SK-N-SH (cell line): Measurements from ENCODE around the gene FOXK2. TPM values are rescaled to one million over a fixed set of nuclear protein-coding genes. Genes with fewer than 3 reads are reported as not detected.

ENCODE experiments used
- CTCF ChIA-PET: fragments of 300-600, 350-600 bp; formaldehyde crosslinking; extraction: SDS; loops from one replicate; lab custom pipeline; 2021; lab: Yijun Ruan, JAX
- POLR2A ChIA-PET: fragments of 350-600 bp; sonication (Branson Sonifier 250); formaldehyde crosslinking; extraction: SDS; loops from one replicate; lab custom pipeline; 2020; ENCODE audit warnings: antibody characterized with exemption, inconsistent platforms; lab: Yijun Ruan, JAX
- DNase-seq: peaks from one replicate; pipeline ENCODE4 v3.0.0; 2012
- H2AFZ ChIP-seq: fragments of 200-600 bp; sonication (generic); 2 replicates; pipeline ENCODE4 v1.8.1; 2016; ENCODE audit warnings: antibody characterized with exemption, mild to moderate bottlenecking, low read depth
- H3F3A ChIP-seq: fragments of 200-600 bp; sonication (generic); replicated peaks from 2 replicates; pipeline ENCODE3; 2016; ENCODE audit warnings: antibody characterized with exemption, mild to moderate bottlenecking; ENCODE audit not compliant: insufficient read depth
- H3K27ac ChIP-seq, 2 experiments: fragments of 200-500 bp in 1 of 2; fragments of 200-600 bp in 1 of 2; sonication (Bioruptor generic) in 1 of 2; sonication (generic), shearing (Covaris generic) in 1 of 2; 2 replicates each; pipeline versions ENCODE4 v1.5.1 to v1.6.1; 2014 to 2016; ENCODE audit warnings: low read depth in 2 of 2, inconsistent platforms in 1 of 2, low read length in 1 of 2, mild to moderate bottlenecking in 1 of 2, mixed read lengths in 1 of 2
- H3K27me3 ChIP-seq: fragments of 200-600 bp; sonication (generic), shearing (Covaris generic); 2 replicates; pipeline ENCODE4 v1.6.1; 2016; ENCODE audit warnings: mixed run types; ENCODE audit not compliant: insufficient read depth
- H3K36me3 ChIP-seq, 2 experiments: fragments of 200-500 bp in 1 of 2; fragments of 200-600 bp in 1 of 2; sonication (Bioruptor generic) in 1 of 2; sonication (generic) in 1 of 2; replicated peaks in 1 of 2; 2 replicates each; pipeline versions ENCODE3 to v1.5.1; 2014 to 2016; ENCODE audit warnings: low read length in 1 of 2, mild to moderate bottlenecking in 1 of 2; ENCODE audit not compliant: insufficient read depth in 2 of 2, control insufficient read depth in 1 of 2
- H3K4me1 ChIP-seq, 2 experiments: fragments of 200-500 bp in 1 of 2; fragments of 200-600 bp in 1 of 2; sonication (Bioruptor generic) in 1 of 2; sonication (generic), shearing (Covaris generic) in 1 of 2; 2 replicates each; pipeline versions ENCODE4 v1.5.1 to v1.6.1; 2014 to 2016; ENCODE audit warnings: low read depth in 1 of 2, low read length in 1 of 2, mixed run types in 1 of 2; ENCODE audit not compliant: insufficient read depth in 2 of 2, control insufficient read depth in 1 of 2
- H3K4me2 ChIP-seq: fragments of 200-600 bp; sonication (generic), shearing (Covaris generic); 2 replicates; pipeline ENCODE4 v1.6.1; 2017; ENCODE audit warnings: mixed run types
- H3K4me3 ChIP-seq, 2 experiments: fragments of 200-500 bp in 1 of 2; fragments of 200-600 bp in 1 of 2; sonication (Bioruptor generic) in 1 of 2; sonication (generic), shearing (Covaris generic) in 1 of 2; 2 replicates each; pipeline versions ENCODE4 v1.5.1 to v1.8.1; 2014 to 2016; ENCODE audit warnings: low read depth in 2 of 2, inconsistent platforms in 1 of 2, low read length in 1 of 2, mild to moderate bottlenecking in 1 of 2, mixed read lengths in 1 of 2, moderate library complexity in 1 of 2
- H3K79me2 ChIP-seq: fragments of 200-600 bp; sonication (generic); 2 replicates; pipeline ENCODE4 v1.8.1; 2017; ENCODE audit warnings: mild to moderate bottlenecking; ENCODE audit not compliant: insufficient read depth
- H3K9ac ChIP-seq: fragments of 200-600 bp; sonication (generic); 2 replicates; pipeline ENCODE4 v1.6.1; 2017; ENCODE audit warnings: mixed run types
- H3K9me2 ChIP-seq: fragments of 200-600 bp; sonication (generic); 2 replicates; pipeline ENCODE4 v1.6.1; 2017; ENCODE audit warnings: mixed run types
- H3K9me3 ChIP-seq: fragments of 200-600 bp; sonication (generic); 2 replicates; pipeline ENCODE4 v1.6.1; 2017; ENCODE audit warnings: mixed run types, mild to moderate bottlenecking, moderate library complexity
- H4K20me1 ChIP-seq: fragments of 200-600 bp; sonication (generic); 2 replicates; pipeline ENCODE4 v1.6.1; 2017; ENCODE audit warnings: mild to moderate bottlenecking, mixed run types; ENCODE audit not compliant: insufficient read depth
- ELF1 ChIP-seq: IDR thresholded peaks from 2 replicates; pipeline ENCODE4 v1.4.0; 2012
- GATA2 ChIP-seq: sonication (generic); formaldehyde crosslinking; IDR thresholded peaks from 2 replicates; pipeline ENCODE4 v1.5.0; 2020; ENCODE audit warnings: mild to moderate bottlenecking, missing genetic modification reagents
- MEF2A ChIP-seq: IDR thresholded peaks from 2 replicates; pipeline ENCODE4 v1.4.0; 2012; ENCODE audit warnings: low read depth, borderline replicate concordance
- MXI1 ChIP-seq: IDR thresholded peaks from 2 replicates; pipeline ENCODE4 v1.6.1; 2012; ENCODE audit warnings: mild to moderate bottlenecking, low read depth, low read length, improper control_type of control experiment
- NFIC ChIP-seq: IDR thresholded peaks from 2 replicates; pipeline ENCODE4 v1.4.0; 2012; ENCODE audit warnings: borderline replicate concordance
- NRF1 ChIP-seq: IDR thresholded peaks from 2 replicates; pipeline ENCODE4 v1.6.1; 2012; ENCODE audit warnings: low read depth, mild to moderate bottlenecking, low read length
- RCOR1 ChIP-seq: fragments of 150-350 bp; IDR thresholded peaks from 2 replicates; pipeline ENCODE4 v1.6.1; 2017; ENCODE audit warnings: antibody characterized with exemption, low read length
- RFX5 ChIP-seq: IDR thresholded peaks from 2 replicates; pipeline ENCODE4 v1.6.1; 2012; ENCODE audit warnings: mild to moderate bottlenecking, improper control_type of control experiment, low read length
- RXRA ChIP-seq: IDR thresholded peaks from 2 replicates; pipeline ENCODE4 v1.4.0; 2012; ENCODE audit warnings: low read depth, mild to moderate bottlenecking, borderline replicate concordance
- SIN3A ChIP-seq: IDR thresholded peaks from 2 replicates; pipeline ENCODE4 v1.6.1; 2012; ENCODE audit warnings: low read depth, mild to moderate bottlenecking, low read length, moderate library complexity, borderline replicate concordance
- WGBS: methylation state at CpG from one replicate; pipeline ENCODE4 v1.1.6; 2017; ENCODE audit warnings: low lambda C conversion rate; 5-methylcytosine and 5-hydroxymethylcytosine counted together
- polyA plus RNA-seq, 3 experiments: library from polyadenylated mRNA; depleted of rRNA; stranded (reverse); fragments of >200 nt; gene quantifications; 2 replicates each; pipeline ENCODE4 v1.2.3, GENCODE V29; 2012
- TF ChIP-seq, protein P1 (sequence below): fragments of 200-600 bp; sonication (generic); IDR thresholded peaks from 2 replicates; pipeline ENCODE4 v1.6.1; 2017; ENCODE audit warnings: antibody characterized with exemption, mild to moderate bottlenecking, moderate library complexity
- TF ChIP-seq, protein P2 (sequence below): IDR thresholded peaks from 2 replicates; pipeline ENCODE4 v1.4.0; 2012; ENCODE audit warnings: low read depth

The FOXK2 gene
- polyA plus RNA-seq, 1 of the 3 experiments (the other 2 are of a cell fraction) = 36.4 TPM

DNA sequence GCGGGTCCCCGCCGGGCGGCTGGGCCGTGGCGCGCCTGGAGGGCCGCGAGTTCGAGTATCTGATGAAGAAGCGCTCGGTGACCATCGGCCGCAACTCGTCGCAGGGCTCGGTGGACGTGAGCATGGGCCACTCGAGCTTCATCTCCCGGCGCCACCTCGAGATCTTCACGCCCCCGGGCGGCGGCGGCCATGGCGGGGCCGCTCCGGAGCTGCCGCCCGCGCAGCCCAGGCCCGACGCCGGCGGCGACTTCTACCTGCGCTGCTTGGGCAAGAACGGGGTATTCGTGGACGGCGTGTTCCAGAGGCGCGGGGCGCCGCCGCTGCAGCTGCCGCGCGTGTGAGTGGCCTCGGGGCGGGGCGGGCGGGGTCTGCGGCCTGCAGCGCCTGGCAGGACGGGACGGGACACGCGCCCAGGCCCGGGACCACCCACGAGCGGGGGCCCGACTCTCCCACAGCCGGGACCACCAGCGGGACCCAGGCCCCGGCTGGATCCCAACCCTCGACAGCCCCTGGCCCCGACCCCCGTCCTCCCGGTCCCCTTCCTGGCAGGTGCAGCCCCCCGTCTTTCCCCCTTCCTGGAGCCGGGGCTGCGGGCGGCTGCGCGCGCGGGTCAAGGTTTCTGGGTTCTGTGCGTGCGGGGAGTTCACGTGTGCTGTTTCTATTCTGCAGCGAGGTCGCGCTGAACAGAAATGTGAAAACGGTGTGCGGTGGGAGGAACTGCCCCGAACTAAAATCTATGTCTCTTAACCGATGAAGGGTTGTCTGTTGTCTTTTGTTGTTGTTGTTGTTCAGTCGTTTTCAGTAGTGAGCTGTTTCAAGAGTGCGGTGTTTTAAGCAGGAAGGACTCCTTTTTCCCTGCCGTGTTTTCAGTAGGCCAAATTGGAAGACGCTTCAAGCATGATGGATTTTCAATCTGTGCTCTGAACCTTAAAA is 705 bp downstream of the FOXK2 start:
- peak overlapping the region; percentile 5 to 60; a peak in 3 of 4 replicates for H3K27ac ChIP-seq
- CTCF ChIA-PET = interaction anchor here (0.8 to 4.3 kb wide), 13 partner anchors 9 to 252 kb away, joined by 3 to 23 read pairs (median 4); no protein-coding TSS in a partner anchor

DNA sequence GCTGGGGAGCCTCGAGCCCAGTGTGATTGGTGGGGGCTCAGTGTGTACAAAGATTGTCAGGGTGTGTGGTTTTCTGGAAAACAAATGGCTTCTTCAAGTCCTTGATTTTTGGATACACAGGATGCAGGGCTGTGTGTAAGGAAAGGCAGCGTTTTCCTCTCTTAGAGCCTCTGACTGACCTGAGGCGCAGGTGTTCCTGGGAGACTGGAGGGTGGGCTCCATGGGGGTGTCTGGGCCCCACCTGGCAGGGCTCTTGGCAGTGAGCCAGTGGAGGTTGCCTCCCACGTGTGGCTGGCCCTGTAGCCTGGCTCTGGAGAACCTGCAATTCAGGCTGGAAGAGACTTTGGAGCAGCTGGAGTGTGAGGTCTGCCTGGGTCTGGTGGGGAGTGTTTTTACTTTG is 5.0 kb downstream of the FOXK2 start:
- no peak overlapping the region for H2AFZ ChIP-seq
- H3K27me3 ChIP-seq = no peaks in the 10 kb centered on the region
- no peak overlapping the region for H3K4me2 ChIP-seq
- no peaks in the 10 kb centered on the region for H3K9me2 ChIP-seq
- H4K20me1 ChIP-seq = peaks cover 93% of the 10 kb centered on the region
- POLR2A ChIA-PET = no interaction called here
- no peak for DNase-seq
- TF ChIP-seq, protein P1, sequence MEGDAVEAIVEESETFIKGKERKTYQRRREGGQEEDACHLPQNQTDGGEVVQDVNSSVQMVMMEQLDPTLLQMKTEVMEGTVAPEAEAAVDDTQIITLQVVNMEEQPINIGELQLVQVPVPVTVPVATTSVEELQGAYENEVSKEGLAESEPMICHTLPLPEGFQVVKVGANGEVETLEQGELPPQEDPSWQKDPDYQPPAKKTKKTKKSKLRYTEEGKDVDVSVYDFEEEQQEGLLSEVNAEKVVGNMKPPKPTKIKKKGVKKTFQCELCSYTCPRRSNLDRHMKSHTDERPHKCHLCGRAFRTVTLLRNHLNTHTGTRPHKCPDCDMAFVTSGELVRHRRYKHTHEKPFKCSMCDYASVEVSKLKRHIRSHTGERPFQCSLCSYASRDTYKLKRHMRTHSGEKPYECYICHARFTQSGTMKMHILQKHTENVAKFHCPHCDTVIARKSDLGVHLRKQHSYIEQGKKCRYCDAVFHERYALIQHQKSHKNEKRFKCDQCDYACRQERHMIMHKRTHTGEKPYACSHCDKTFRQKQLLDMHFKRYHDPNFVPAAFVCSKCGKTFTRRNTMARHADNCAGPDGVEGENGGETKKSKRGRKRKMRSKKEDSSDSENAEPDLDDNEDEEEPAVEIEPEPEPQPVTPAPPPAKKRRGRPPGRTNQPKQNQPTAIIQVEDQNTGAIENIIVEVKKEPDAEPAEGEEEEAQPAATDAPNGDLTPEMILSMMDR = no peak
- 0 out of 2 replicates have a peak, but pooled peaks have one; percentile 47 for TF ChIP-seq NFIC
- TF ChIP-seq, all 33 proteins: peak for 1
- H3K36me3 ChIP-seq = peaks cover 0 to 6% of the 10 kb centered on the region in 2 experiments
- H3F3A ChIP-seq = peaks cover 17% of the 10 kb centered on the region
- peaks cover 19% of the 10 kb centered on the region in 2 experiments for H3K4me1 ChIP-seq
- WGBS = 67% methylated on average over 4 of the region's 4 CpGs
- no peak overlapping the region for H3K4me3 ChIP-seq
- CTCF ChIA-PET = interaction anchor here (0.8 to 0.9 kb wide), 2 partner anchors 11 to 27 kb away, joined by 3 read pairs; no protein-coding TSS in a partner anchor
- no peaks in the 10 kb centered on the region for H3K9me3 ChIP-seq
- H3K79me2 ChIP-seq = peaks cover 96% of the 10 kb centered on the region
- peak overlapping the region in 1 of 2 experiments; percentile 34; a peak in 1 of 4 replicates for H3K27ac ChIP-seq
- no peak overlapping the region for H3K9ac ChIP-seq

More for the DNA sequence above, 705 bp downstream of the FOXK2 start:
- Histone ChIP-seq H3K4me3 (peak overlapping the region; percentile 62 to 75), H3K9ac (peak overlapping the region; percentile 49), H3K9me3 (no peaks in the 10 kb centered on the region), H3K27me3 (no peaks in the 10 kb centered on the region), H3K9me2 (no peaks in the 10 kb centered on the region), H3F3A (peaks cover 14% of the 10 kb centered on the region), H4K20me1 (peaks cover 50% of the 10 kb centered on the region), H3K4me2 (peak overlapping the region; percentile 76), H3K4me1 (peaks cover 6 to 8% of the 10 kb centered on the region in 2 experiments; a peak in 2 of 4 replicates), H2AFZ (no peak overlapping the region), H3K36me3 (peaks cover 0 to 6% of the 10 kb centered on the region in 2 experiments), H3K79me2 (peaks cover 53% of the 10 kb centered on the region)
- TF ChIP-seq ELF1 (no peak), RXRA (no peak), GATA2 (CRISPR knock-in tag) (no peak), SIN3A (0 out of 2 replicates have a peak, but pooled peaks have one; percentile 39), NRF1 (peak; percentile 34; the same call in 1 of the 2 replicates), MXI1 (peak; percentile 86; the same call in 1 of the 2 replicates), RCOR1 (no peak), MEF2A (no peak), RFX5 (no peak)
- TF ChIP-seq, protein P2, sequence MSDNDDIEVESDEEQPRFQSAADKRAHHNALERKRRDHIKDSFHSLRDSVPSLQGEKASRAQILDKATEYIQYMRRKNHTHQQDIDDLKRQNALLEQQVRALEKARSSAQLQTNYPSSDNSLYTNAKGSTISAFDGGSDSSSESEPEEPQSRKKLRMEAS = peak; percentile 60
- DNase-seq = peak; percentile 80
- under 1% methylated on average over 35 of the region's 94 CpGs for WGBS
- POLR2A ChIA-PET = interaction anchor here (0.6 to 1.6 kb wide), 4 partner anchors 16 to 64 kb away, joined by 3 to 6 read pairs (median 4); no protein-coding TSS in a partner anchor
